Trophoblast cell (in vitro differentiated cells and primary cell): ENCODE data around the gene TSHB.
A peak's percentile ranks its signal among the peaks of the same experiment; 100 is the strongest.
"Not testable (repeated sequence)": the region's sequence is repeated elsewhere in the genome, so short reads cannot be mapped to it uniquely, and the experiment has no call there.

Experiments used
- DNase-seq, 2 donors: peaks; one replicate each; pipeline ENCODE4 v3.0.0-alpha.2; 2016
- H2AFZ ChIP-seq: 2 replicates; pipeline ENCODE4 v1.6.1; 2013; ENCODE audit warnings: low read length, moderate library complexity, mild to moderate bottlenecking; ENCODE audit not compliant: insufficient read depth, poor library complexity
- H2AK5ac ChIP-seq: 2 replicates; pipeline ENCODE4 v1.6.1; 2013; ENCODE audit warnings: mild to moderate bottlenecking, low read length
- H2BK120ac ChIP-seq: 2 replicates; pipeline ENCODE4 v1.6.1; 2013; ENCODE audit warnings: low read length, mild to moderate bottlenecking, moderate library complexity; ENCODE audit not compliant: insufficient read depth, poor library complexity
- H2BK12ac ChIP-seq: 2 replicates; pipeline ENCODE4 v1.6.1; 2013; ENCODE audit warnings: mild to moderate bottlenecking, low read length, moderate library complexity
- H2BK5ac ChIP-seq: 2 replicates; pipeline ENCODE4 v1.6.1; 2013; ENCODE audit warnings: low read length, low read depth, moderate library complexity, mild to moderate bottlenecking; ENCODE audit not compliant: poor library complexity
- H3K14ac ChIP-seq: 2 replicates; pipeline ENCODE4 v1.6.1; 2013; ENCODE audit warnings: mild to moderate bottlenecking, low read length
- H3K18ac ChIP-seq: 2 replicates; pipeline ENCODE4 v1.6.1; 2013; ENCODE audit warnings: mild to moderate bottlenecking, low read length
- H3K23ac ChIP-seq: 2 replicates; pipeline ENCODE4 v1.6.1; 2013; ENCODE audit warnings: low read length
- H3K27ac ChIP-seq: 2 replicates; pipeline ENCODE4 v1.5.1; 2013; ENCODE audit warnings: low read depth, mild to moderate bottlenecking, inconsistent platforms, low read length, moderate library complexity
- H3K27me3 ChIP-seq: 2 replicates; pipeline ENCODE4 v1.6.1; 2013; ENCODE audit warnings: inconsistent platforms, mild to moderate bottlenecking, low read length, moderate library complexity; ENCODE audit not compliant: insufficient read depth
- H3K36me3 ChIP-seq, 2 experiments: 1 replicate in 1 of 2; 2 replicates in 1 of 2; pipeline ENCODE4 v1.6.1; 2013; ENCODE audit warnings: low read length in 2 of 2, mild to moderate bottlenecking in 2 of 2, moderate library complexity in 1 of 2; ENCODE audit not compliant: insufficient read depth in 2 of 2, control insufficient read depth in 1 of 2
- H3K4ac ChIP-seq: 2 replicates; pipeline ENCODE4 v1.6.1; 2013; ENCODE audit warnings: low read depth, mild to moderate bottlenecking, low read length, moderate library complexity
- H3K4me1 ChIP-seq, 2 experiments: 1 replicate in 1 of 2; 2 replicates in 1 of 2; pipeline ENCODE4 v1.6.1; 2013; ENCODE audit warnings: low read length in 2 of 2, mild to moderate bottlenecking in 2 of 2, moderate library complexity in 1 of 2; ENCODE audit not compliant: insufficient read depth in 2 of 2, control insufficient read depth in 1 of 2
- H3K4me2 ChIP-seq: 2 replicates; pipeline ENCODE4 v1.6.1; 2013; ENCODE audit warnings: inconsistent platforms, mild to moderate bottlenecking, low read length, moderate library complexity
- H3K4me3 ChIP-seq: 2 replicates; pipeline ENCODE4 v1.5.1; 2013; ENCODE audit warnings: mild to moderate bottlenecking, low read depth, low read length, inconsistent platforms
- H3K79me1 ChIP-seq: one replicate; pipeline ENCODE4 v1.6.1; 2013; ENCODE audit warnings: low read length
- H3K79me2 ChIP-seq: 2 replicates; pipeline ENCODE4 v1.6.1; 2013; ENCODE audit warnings: low read length, mild to moderate bottlenecking; ENCODE audit not compliant: control insufficient read depth, insufficient read depth, poor library complexity
- H3K9ac ChIP-seq: 2 replicates; pipeline ENCODE4 v1.6.1; 2013; ENCODE audit warnings: mild to moderate bottlenecking, low read length
- H3K9me3 ChIP-seq: 2 replicates; pipeline ENCODE4 v1.6.1; 2013; ENCODE audit warnings: low read depth, mild to moderate bottlenecking, control low read depth, inconsistent platforms, low read length; ENCODE audit not compliant: insufficient read depth
- H4K12ac ChIP-seq: 2 replicates; pipeline ENCODE4 v1.6.1; 2013; ENCODE audit warnings: low read depth, mild to moderate bottlenecking, low read length, moderate library complexity
- H4K8ac ChIP-seq: 2 replicates; pipeline ENCODE4 v1.6.1; 2013; ENCODE audit warnings: low read depth, mild to moderate bottlenecking, low read length, moderate library complexity
- H4K91ac ChIP-seq: one replicate; pipeline ENCODE4 v1.6.1; 2013; ENCODE audit warnings: low read depth, mild to moderate bottlenecking, low read length, moderate library complexity
- WGBS: extraction: QIAGEN DNeasy Blood & Tissue Kit; methylation state at CpG from one replicate; pipeline ENCODE4 v1.1.7; 2013; ENCODE audit warnings: missing lambda C conversion rate; ENCODE audit not compliant: insufficient read length, insufficient coverage; ENCODE audit errors: extremely low coverage; 5-methylcytosine and 5-hydroxymethylcytosine counted together

Gene TSHB

DNA sequence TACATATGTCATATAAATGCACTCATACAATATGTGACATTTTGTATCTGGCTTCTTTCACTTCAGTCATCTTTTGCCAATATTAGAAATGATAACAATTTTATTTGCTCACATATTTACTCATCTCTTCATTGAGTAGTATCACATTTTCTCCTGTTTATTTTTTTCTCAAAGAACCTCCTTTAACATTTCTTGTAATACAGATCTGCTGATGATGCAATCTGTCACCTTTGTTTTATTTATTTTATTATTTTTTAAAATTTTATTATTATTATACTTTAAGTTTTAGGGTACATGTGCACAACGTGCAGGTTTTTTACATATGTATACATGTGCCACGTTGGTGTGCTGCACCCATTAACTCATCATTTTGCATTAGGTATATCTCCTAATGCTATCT, 15.8 kb upstream of the TSHB start:
- H4K8ac ChIP-seq, result no peak overlapping the region
- H3K4me3 ChIP-seq, result no peak overlapping the region
- H3K4ac ChIP-seq, result no peak overlapping the region
- no peak overlapping the region for H3K27ac ChIP-seq
- H3K79me2 ChIP-seq, result no peaks in the 10 kb centered on the region
- H3K36me3 ChIP-seq, result no peaks in the 10 kb centered on the region
- no peak overlapping the region for H2AFZ ChIP-seq
- no peak overlapping the region for H2BK12ac ChIP-seq
- no peak overlapping the region for H4K91ac ChIP-seq
- H3K9me3 ChIP-seq, result peaks cover 3% of the 10 kb centered on the region
- H3K23ac ChIP-seq, result no peak overlapping the region
- no peak overlapping the region for H2AK5ac ChIP-seq
- H3K4me1 ChIP-seq, result no peaks in the 10 kb centered on the region
- H2BK5ac ChIP-seq, result no peak overlapping the region
- H3K79me1 ChIP-seq, result no peaks in the 10 kb centered on the region
- H2BK120ac ChIP-seq, result no peak overlapping the region
- no peak overlapping the region for H4K12ac ChIP-seq
- no peak overlapping the region for H3K9ac ChIP-seq
- H3K14ac ChIP-seq, result no peak overlapping the region
- WGBS, result no CpG with 5 or more reads among the region's 2 CpGs
- no peak for DNase-seq
- H3K27me3 ChIP-seq, result no peaks in the 10 kb centered on the region
- no peak overlapping the region for H3K4me2 ChIP-seq
- no peak overlapping the region for H3K18ac ChIP-seq

DNA sequence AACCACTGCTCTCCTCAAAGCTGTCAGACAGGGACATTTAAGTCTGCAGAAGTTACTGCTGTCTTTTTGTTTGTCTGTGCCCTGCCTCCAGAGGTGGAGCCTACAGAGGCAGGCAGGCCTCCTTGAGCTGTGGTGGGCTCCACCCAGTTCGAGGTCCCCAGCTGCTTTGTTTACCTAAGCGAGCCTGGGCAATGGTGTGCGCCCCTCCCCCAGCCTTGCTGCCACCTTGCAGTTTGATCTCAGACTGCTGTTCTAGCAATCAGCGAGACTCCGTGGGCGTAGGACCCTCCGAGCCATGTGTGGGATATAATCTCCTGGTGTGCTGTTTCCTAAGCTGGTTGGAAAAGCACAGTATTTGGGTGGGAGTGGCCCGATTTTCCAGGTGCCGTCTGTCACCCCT, 10.1 kb upstream of the TSHB start:
- DNase-seq, H3K14ac ChIP-seq, H3K4ac ChIP-seq, H4K91ac ChIP-seq, H3K9ac ChIP-seq, H4K12ac ChIP-seq, H3K27me3 ChIP-seq, H3K27ac ChIP-seq, H3K18ac ChIP-seq, H2BK120ac ChIP-seq, H4K8ac ChIP-seq, H3K4me1 ChIP-seq, H3K79me1 ChIP-seq, H3K36me3 ChIP-seq, H3K79me2 ChIP-seq, H3K4me3 ChIP-seq, H3K4me2 ChIP-seq, H3K23ac ChIP-seq, H2BK5ac ChIP-seq, H2BK12ac ChIP-seq, H2AK5ac ChIP-seq, H2AFZ ChIP-seq, H3K9me3 ChIP-seq: not testable (repeated sequence)
- WGBS, result no CpG with 5 or more reads among the region's 9 CpGs

DNA sequence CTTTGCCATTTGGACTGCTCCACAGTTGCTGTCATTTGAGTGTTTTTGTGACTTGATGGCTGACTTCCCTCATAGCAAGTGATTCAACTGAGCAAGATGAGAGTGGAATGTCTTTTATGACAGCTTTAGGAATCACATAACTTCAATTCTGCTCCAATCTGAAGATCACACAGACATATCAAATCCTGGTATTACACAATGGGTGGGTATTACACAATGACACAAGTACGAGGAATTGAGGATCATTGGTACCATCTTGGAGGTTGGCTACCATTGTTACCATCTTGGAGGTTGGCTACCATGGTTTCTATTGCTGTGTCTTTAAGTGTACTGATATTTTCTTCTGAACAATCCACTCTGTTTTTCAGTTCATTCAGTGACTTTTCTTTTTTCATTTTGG, 8.5 kb upstream of the TSHB start:
- no peaks in the 10 kb centered on the region for H3K79me1 ChIP-seq
- no peak overlapping the region for H3K23ac ChIP-seq
- H3K9ac ChIP-seq, result no peak overlapping the region
- H4K91ac ChIP-seq, result no peak overlapping the region
- H3K18ac ChIP-seq, result no peak overlapping the region
- no peak overlapping the region for H4K8ac ChIP-seq
- no peak overlapping the region for H3K4ac ChIP-seq
- H3K9me3 ChIP-seq, result no peaks in the 10 kb centered on the region
- H3K4me1 ChIP-seq, result no peaks in the 10 kb centered on the region
- no peak overlapping the region for H3K14ac ChIP-seq
- no peak overlapping the region for H2BK5ac ChIP-seq
- no peaks in the 10 kb centered on the region for H3K36me3 ChIP-seq
- DNase-seq, result no peak
- H2AFZ ChIP-seq, result no peak overlapping the region
- no peak overlapping the region for H3K27ac ChIP-seq
- no CpG with 5 or more reads among the region's 1 CpG for WGBS
- H2BK120ac ChIP-seq, result no peak overlapping the region
- H3K4me3 ChIP-seq, result no peak overlapping the region
- H4K12ac ChIP-seq, result no peak overlapping the region
- no peaks in the 10 kb centered on the region for H3K27me3 ChIP-seq
- H2BK12ac ChIP-seq, result no peak overlapping the region
- no peaks in the 10 kb centered on the region for H3K79me2 ChIP-seq
- no peak overlapping the region for H3K4me2 ChIP-seq
- no peak overlapping the region for H2AK5ac ChIP-seq

DNA sequence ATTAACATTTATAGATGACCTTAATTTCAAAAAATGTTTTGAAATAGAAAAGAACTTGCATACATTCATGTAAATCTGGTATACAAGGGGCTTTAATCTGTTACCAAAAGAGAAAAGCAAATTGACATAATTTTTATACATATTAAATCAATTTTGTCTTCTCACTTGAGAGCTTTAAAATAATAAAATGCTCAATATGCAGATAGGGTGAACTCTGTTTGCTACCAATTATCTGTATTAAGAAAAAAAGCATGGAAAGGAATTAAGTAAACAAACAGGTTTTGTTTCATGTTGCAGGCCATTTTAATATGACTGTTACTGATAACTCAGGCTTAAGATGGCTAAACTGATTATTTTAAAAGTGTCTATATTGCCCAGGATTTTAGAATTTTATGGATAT, 6.0 kb upstream of the TSHB start:
- Histone ChIP-seq H4K91ac (no peak overlapping the region), H3K36me3 (no peaks in the 10 kb centered on the region), H3K79me1 (no peaks in the 10 kb centered on the region), H3K4me3 (no peak overlapping the region), H3K23ac (no peak overlapping the region), H3K9me3 (no peaks in the 10 kb centered on the region), H2BK120ac (no peak overlapping the region), H4K8ac (no peak overlapping the region), H3K4me1 (no peaks in the 10 kb centered on the region), H3K18ac (no peak overlapping the region), H3K27ac (no peak overlapping the region), H3K14ac (no peak overlapping the region), H2BK5ac (no peak overlapping the region), H2AK5ac (no peak overlapping the region), H3K4ac (no peak overlapping the region), H3K4me2 (no peak overlapping the region), H3K79me2 (no peaks in the 10 kb centered on the region), H2AFZ (no peak overlapping the region), H3K27me3 (no peaks in the 10 kb centered on the region), H2BK12ac (no peak overlapping the region), H4K12ac (no peak overlapping the region), H3K9ac (no peak overlapping the region)
- DNase-seq, result no peak

DNA sequence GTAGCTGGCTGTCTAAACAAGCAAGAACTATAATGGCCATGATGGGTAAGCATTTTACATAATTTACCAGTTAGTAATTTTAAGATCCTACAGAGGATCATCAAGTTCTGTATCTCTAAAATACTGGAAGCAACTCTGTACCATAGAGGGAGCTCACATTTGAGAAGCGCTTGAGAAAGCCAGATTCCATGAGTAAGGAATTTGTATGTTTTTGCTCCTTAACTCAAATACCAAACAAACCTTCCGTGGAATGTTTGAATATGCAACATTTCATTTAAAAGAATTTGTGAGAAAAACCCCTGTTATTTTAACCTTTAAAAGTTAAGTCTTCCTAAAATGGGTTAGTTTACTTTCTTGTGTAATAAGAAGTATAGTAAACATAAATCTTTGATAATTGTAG, 2.0 kb downstream of the TSHB start:
- H4K12ac ChIP-seq, result no peak overlapping the region
- no peak overlapping the region for H2AK5ac ChIP-seq
- peaks cover 4% of the 10 kb centered on the region for H3K79me1 ChIP-seq
- DNase-seq, result peak in 1 of 2 donors; percentile 65
- no peak overlapping the region for H3K4me3 ChIP-seq
- H3K14ac ChIP-seq, result no peak overlapping the region
- no peak overlapping the region for H3K4ac ChIP-seq
- H2BK5ac ChIP-seq, result no peak overlapping the region
- no CpG with 5 or more reads among the region's 2 CpGs for WGBS
- no peak overlapping the region for H3K27ac ChIP-seq
- H3K9ac ChIP-seq, result no peak overlapping the region
- no peak overlapping the region for H2BK12ac ChIP-seq
- peaks cover 0 to 1% of the 10 kb centered on the region in 2 experiments for H3K4me1 ChIP-seq
- H3K79me2 ChIP-seq, result no peaks in the 10 kb centered on the region
- no peaks in the 10 kb centered on the region for H3K36me3 ChIP-seq
- no peak overlapping the region for H2BK120ac ChIP-seq
- no peaks in the 10 kb centered on the region for H3K27me3 ChIP-seq
- H3K23ac ChIP-seq, result no peak overlapping the region
- H3K4me2 ChIP-seq, result no peak overlapping the region
- no peak overlapping the region for H4K8ac ChIP-seq
- H4K91ac ChIP-seq, result no peak overlapping the region
- H3K9me3 ChIP-seq, result no peaks in the 10 kb centered on the region
- no peak overlapping the region for H2AFZ ChIP-seq
- no peak overlapping the region for H3K18ac ChIP-seq
